SK-N-SH (cell line): Measurements from ENCODE around the gene NAV2. TPM values are rescaled to one million over a fixed set of nuclear protein-coding genes. Genes with fewer than 3 reads are reported as not detected.
A peak's percentile ranks its signal among the peaks of the same experiment; 100 is the strongest.

ENCODE experiments used
- CTCF ChIA-PET: fragments of 300-600, 350-600 bp; formaldehyde crosslinking; extraction: SDS; loops from one replicate; lab custom pipeline; 2021; lab: Yijun Ruan, JAX
- POLR2A ChIA-PET: fragments of 350-600 bp; sonication (Branson Sonifier 250); formaldehyde crosslinking; extraction: SDS; loops from one replicate; lab custom pipeline; 2020; ENCODE audit warnings: antibody characterized with exemption, inconsistent platforms; lab: Yijun Ruan, JAX
- DNase-seq: peaks from one replicate; pipeline ENCODE4 v3.0.0; 2012
- H2AFZ ChIP-seq: fragments of 200-600 bp; sonication (generic); 2 replicates; pipeline ENCODE4 v1.8.1; 2016; ENCODE audit warnings: antibody characterized with exemption, mild to moderate bottlenecking, low read depth
- H3F3A ChIP-seq: fragments of 200-600 bp; sonication (generic); replicated peaks from 2 replicates; pipeline ENCODE3; 2016; ENCODE audit warnings: antibody characterized with exemption, mild to moderate bottlenecking; ENCODE audit not compliant: insufficient read depth
- H3K27ac ChIP-seq, 2 experiments: fragments of 200-500 bp in 1 of 2; fragments of 200-600 bp in 1 of 2; sonication (Bioruptor generic) in 1 of 2; sonication (generic), shearing (Covaris generic) in 1 of 2; 2 replicates each; pipeline versions ENCODE4 v1.5.1 to v1.6.1; 2014 to 2016; ENCODE audit warnings: low read depth in 2 of 2, inconsistent platforms in 1 of 2, low read length in 1 of 2, mild to moderate bottlenecking in 1 of 2, mixed read lengths in 1 of 2
- H3K27me3 ChIP-seq: fragments of 200-600 bp; sonication (generic), shearing (Covaris generic); 2 replicates; pipeline ENCODE4 v1.6.1; 2016; ENCODE audit warnings: mixed run types; ENCODE audit not compliant: insufficient read depth
- H3K36me3 ChIP-seq, 2 experiments: fragments of 200-500 bp in 1 of 2; fragments of 200-600 bp in 1 of 2; sonication (Bioruptor generic) in 1 of 2; sonication (generic) in 1 of 2; replicated peaks in 1 of 2; 2 replicates each; pipeline versions ENCODE3 to v1.5.1; 2014 to 2016; ENCODE audit warnings: low read length in 1 of 2, mild to moderate bottlenecking in 1 of 2; ENCODE audit not compliant: insufficient read depth in 2 of 2, control insufficient read depth in 1 of 2
- H3K4me1 ChIP-seq, 2 experiments: fragments of 200-500 bp in 1 of 2; fragments of 200-600 bp in 1 of 2; sonication (Bioruptor generic) in 1 of 2; sonication (generic), shearing (Covaris generic) in 1 of 2; 2 replicates each; pipeline versions ENCODE4 v1.5.1 to v1.6.1; 2014 to 2016; ENCODE audit warnings: low read depth in 1 of 2, low read length in 1 of 2, mixed run types in 1 of 2; ENCODE audit not compliant: insufficient read depth in 2 of 2, control insufficient read depth in 1 of 2
- H3K4me2 ChIP-seq: fragments of 200-600 bp; sonication (generic), shearing (Covaris generic); 2 replicates; pipeline ENCODE4 v1.6.1; 2017; ENCODE audit warnings: mixed run types
- H3K4me3 ChIP-seq, 2 experiments: fragments of 200-500 bp in 1 of 2; fragments of 200-600 bp in 1 of 2; sonication (Bioruptor generic) in 1 of 2; sonication (generic), shearing (Covaris generic) in 1 of 2; 2 replicates each; pipeline versions ENCODE4 v1.5.1 to v1.8.1; 2014 to 2016; ENCODE audit warnings: low read depth in 2 of 2, inconsistent platforms in 1 of 2, low read length in 1 of 2, mild to moderate bottlenecking in 1 of 2, mixed read lengths in 1 of 2, moderate library complexity in 1 of 2
- H3K79me2 ChIP-seq: fragments of 200-600 bp; sonication (generic); 2 replicates; pipeline ENCODE4 v1.8.1; 2017; ENCODE audit warnings: mild to moderate bottlenecking; ENCODE audit not compliant: insufficient read depth
- H3K9ac ChIP-seq: fragments of 200-600 bp; sonication (generic); 2 replicates; pipeline ENCODE4 v1.6.1; 2017; ENCODE audit warnings: mixed run types
- H3K9me2 ChIP-seq: fragments of 200-600 bp; sonication (generic); 2 replicates; pipeline ENCODE4 v1.6.1; 2017; ENCODE audit warnings: mixed run types
- H3K9me3 ChIP-seq: fragments of 200-600 bp; sonication (generic); 2 replicates; pipeline ENCODE4 v1.6.1; 2017; ENCODE audit warnings: mixed run types, mild to moderate bottlenecking, moderate library complexity
- H4K20me1 ChIP-seq: fragments of 200-600 bp; sonication (generic); 2 replicates; pipeline ENCODE4 v1.6.1; 2017; ENCODE audit warnings: mild to moderate bottlenecking, mixed run types; ENCODE audit not compliant: insufficient read depth
- ELF1 ChIP-seq: IDR thresholded peaks from 2 replicates; pipeline ENCODE4 v1.4.0; 2012
- FOXJ3 ChIP-seq: sonication (generic); formaldehyde crosslinking; IDR thresholded peaks from 2 replicates; pipeline ENCODE4 v1.5.1; 2020; ENCODE audit warnings: mild to moderate bottlenecking, missing genetic modification reagents
- JUND ChIP-seq: IDR thresholded peaks from 2 replicates; pipeline ENCODE4 v1.4.0; 2012
- MXI1 ChIP-seq: IDR thresholded peaks from 2 replicates; pipeline ENCODE4 v1.6.1; 2012; ENCODE audit warnings: mild to moderate bottlenecking, low read depth, low read length, improper control_type of control experiment
- NRF1 ChIP-seq: IDR thresholded peaks from 2 replicates; pipeline ENCODE4 v1.6.1; 2012; ENCODE audit warnings: low read depth, mild to moderate bottlenecking, low read length
- RCOR1 ChIP-seq: fragments of 150-350 bp; IDR thresholded peaks from 2 replicates; pipeline ENCODE4 v1.6.1; 2017; ENCODE audit warnings: antibody characterized with exemption, low read length
- SIN3A ChIP-seq: IDR thresholded peaks from 2 replicates; pipeline ENCODE4 v1.6.1; 2012; ENCODE audit warnings: low read depth, mild to moderate bottlenecking, low read length, moderate library complexity, borderline replicate concordance
- USF1 ChIP-seq: IDR thresholded peaks from 2 replicates; pipeline ENCODE4 v1.4.0; 2012; ENCODE audit warnings: low read depth, borderline replicate concordance
- YY1 ChIP-seq: IDR thresholded peaks from 2 replicates; pipeline ENCODE4 v1.4.0; 2012; ENCODE audit warnings: low read depth, mild to moderate bottlenecking
- WGBS: methylation state at CpG from one replicate; pipeline ENCODE4 v1.1.6; 2017; ENCODE audit warnings: low lambda C conversion rate; 5-methylcytosine and 5-hydroxymethylcytosine counted together
- polyA plus RNA-seq, 3 experiments: library from polyadenylated mRNA; depleted of rRNA; stranded (reverse); fragments of >200 nt; gene quantifications; 2 replicates each; pipeline ENCODE4 v1.2.3, GENCODE V29; 2012
- TF ChIP-seq, protein P1 (sequence below): IDR thresholded peaks from 2 replicates; pipeline ENCODE4 v1.4.0; 2012; ENCODE audit warnings: low read depth
- TF ChIP-seq, protein P2 (sequence below): IDR thresholded peaks from 2 replicates; pipeline ENCODE4; 2012

The NAV2 gene
- polyA plus RNA-seq, 1 of the 3 experiments (the other 2 are of a cell fraction): 26.2 TPM

DNA sequence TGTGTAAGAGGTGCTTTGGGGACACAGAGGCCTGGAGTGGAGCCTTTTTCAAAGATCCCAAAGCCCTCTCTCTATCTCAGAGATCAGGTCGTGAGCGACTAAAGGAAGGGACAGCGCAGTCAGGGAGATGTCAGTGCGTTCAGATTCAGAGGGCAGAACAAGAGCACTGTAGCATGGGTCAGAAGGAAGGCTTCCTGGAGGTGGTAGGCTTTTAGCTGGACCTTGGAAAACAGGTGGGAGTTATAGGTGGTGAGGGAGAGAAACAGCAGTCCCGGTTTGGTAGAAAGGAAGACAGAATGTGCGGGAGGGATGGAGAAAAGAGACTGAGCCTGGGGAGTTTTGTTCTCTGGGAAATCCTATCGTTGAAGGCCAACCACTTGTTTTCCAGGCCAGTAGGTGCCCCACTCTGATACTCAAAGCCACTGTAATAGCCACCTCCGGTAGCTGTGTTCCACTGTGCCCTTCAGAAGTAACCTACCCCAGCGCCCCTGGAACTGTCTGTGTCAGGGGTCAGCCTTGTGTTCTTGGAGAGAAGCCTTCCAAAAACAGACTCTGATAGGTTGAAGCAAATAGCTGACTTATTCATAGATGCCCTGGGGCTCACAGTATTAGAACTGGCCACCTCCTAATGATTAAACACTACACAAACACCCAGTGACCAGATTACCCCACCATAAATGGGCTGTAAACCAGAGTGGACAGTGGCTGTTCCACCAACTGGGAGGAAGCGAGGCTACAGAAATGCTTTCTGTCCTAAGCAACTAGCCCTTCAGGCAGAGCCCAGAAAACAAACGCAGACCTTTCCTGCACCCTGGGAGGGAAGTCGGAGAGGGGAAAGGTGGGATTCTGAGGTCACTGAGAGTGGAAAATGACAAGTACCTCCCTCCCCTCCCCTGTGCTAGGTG lies 289.9 kb downstream of the NAV2 start:
- Histone ChIP-seq H3K27ac (peak overlapping the region in 1 of 2 experiments; percentile 13; a peak in 1 of 4 replicates), H3K36me3 (peaks cover 43 to 68% of the 10 kb centered on the region in 2 experiments), H4K20me1 (peaks cover 37% of the 10 kb centered on the region), H3K4me1 (peaks cover 0 to 18% of the 10 kb centered on the region in 2 experiments; a peak in 1 of 4 replicates), H2AFZ (no peak overlapping the region), H3K79me2 (peaks cover 81% of the 10 kb centered on the region), H3K4me2 (no peak overlapping the region), H3F3A (peaks cover 13% of the 10 kb centered on the region), H3K9me2 (no peaks in the 10 kb centered on the region), H3K9ac (no peak overlapping the region), H3K27me3 (no peaks in the 10 kb centered on the region), H3K9me3 (no peaks in the 10 kb centered on the region), H3K4me3 (no peak overlapping the region)
- no peak for TF ChIP-seq FOXJ3 (CRISPR knock-in tag)
- no peak for TF ChIP-seq YY1
- TF ChIP-seq JUND: no peak
- TF ChIP-seq, protein P1, sequence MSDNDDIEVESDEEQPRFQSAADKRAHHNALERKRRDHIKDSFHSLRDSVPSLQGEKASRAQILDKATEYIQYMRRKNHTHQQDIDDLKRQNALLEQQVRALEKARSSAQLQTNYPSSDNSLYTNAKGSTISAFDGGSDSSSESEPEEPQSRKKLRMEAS: no peak
- TF ChIP-seq NRF1: no peak
- 84% methylated on average over 12 of the region's 12 CpGs for WGBS
- ChIA-PET CTCF (no interaction called here), POLR2A (no interaction called here)
- no peak for DNase-seq

- H3K9me2 ChIP-seq: no peaks in the 10 kb centered on the region
- TF ChIP-seq SIN3A: no peak
- no peak for TF ChIP-seq JUND
- TF ChIP-seq ELF1: no peak
- TF ChIP-seq USF1: no peak
- TF ChIP-seq, protein P2, sequence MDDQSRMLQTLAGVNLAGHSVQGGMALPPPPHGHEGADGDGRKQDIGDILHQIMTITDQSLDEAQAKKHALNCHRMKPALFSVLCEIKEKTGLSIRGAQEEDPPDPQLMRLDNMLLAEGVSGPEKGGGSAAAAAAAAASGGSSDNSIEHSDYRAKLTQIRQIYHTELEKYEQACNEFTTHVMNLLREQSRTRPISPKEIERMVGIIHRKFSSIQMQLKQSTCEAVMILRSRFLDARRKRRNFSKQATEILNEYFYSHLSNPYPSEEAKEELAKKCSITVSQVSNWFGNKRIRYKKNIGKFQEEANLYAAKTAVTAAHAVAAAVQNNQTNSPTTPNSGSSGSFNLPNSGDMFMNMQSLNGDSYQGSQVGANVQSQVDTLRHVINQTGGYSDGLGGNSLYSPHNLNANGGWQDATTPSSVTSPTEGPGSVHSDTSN: no peak
- TF ChIP-seq MXI1: no peak
- no peak for TF ChIP-seq RCOR1
- TF ChIP-seq, all 33 proteins: peak for 0
- Histone ChIP-seq H3K27ac (no peak overlapping the region; a peak in 1 of 4 replicates), H3K4me3 (no peak overlapping the region), H3F3A (peaks cover 13% of the 10 kb centered on the region), H3K4me2 (no peak overlapping the region), H3K27me3 (no peaks in the 10 kb centered on the region), H2AFZ (no peak overlapping the region), H3K36me3 (peaks cover 46 to 64% of the 10 kb centered on the region in 2 experiments), H3K79me2 (peaks cover 81% of the 10 kb centered on the region; the same call in 1 of the 2 replicates), H3K9me3 (no peaks in the 10 kb centered on the region), H3K4me1 (peaks cover 0 to 16% of the 10 kb centered on the region in 2 experiments; a peak in 2 of 4 replicates), H3K9ac (no peak overlapping the region), H4K20me1 (peaks cover 32% of the 10 kb centered on the region)
- ChIA-PET CTCF (no interaction called here), POLR2A (no interaction called here)
- DNase-seq: no peak
- WGBS: 94% methylated on average over 3 of the region's 4 CpGs
Observed at GRCh38 chr11:20003351-20003750, 290.7 kb downstream of the NAV2 start.
